Heart left ventricle (tissue), 16 donors: ENCODE results near the gene ZNF579. TPM values are rescaled to one million over a fixed set of nuclear protein-coding genes. Genes with fewer than 3 reads are reported as not detected.

ENCODE experiments used
- ATAC-seq, 4 donors: fragments of 200-7000 bp; cut with Tn5 transposase; one replicate each; pipeline ENCODE4 v1.9.1; 2020 to 2022; ENCODE audit warnings: moderate library complexity in 4 of 4, mild to moderate bottlenecking in 3 of 4, moderate number of reproducible peaks in 1 of 4
- DNase-seq, 5 donors: peaks; one replicate each; pipeline ENCODE4 v3.0.0-alpha.2; 2020
- H3K27ac ChIP-seq, 12 donors: fragments of 200-600 bp; sonication (generic) in 4 of 12; one replicate each; pipeline versions ENCODE4 v1.5.0 to v1.8.0; 2016 to 2022; ENCODE audit warnings: mild to moderate bottlenecking in 2 of 12
- H3K27me3 ChIP-seq, 9 donors: fragments of 200-600 bp; sonication (generic) in 2 of 9; one replicate each; pipeline versions ENCODE4 v1.5.1 to v1.8.0; 2016 to 2022; ENCODE audit warnings: mild to moderate bottlenecking in 3 of 9
- H3K36me3 ChIP-seq, 9 donors: fragments of 200-600 bp; sonication (generic) in 2 of 9; one replicate each; pipeline versions ENCODE4 v1.5.0 to v1.8.0; 2018 to 2022; ENCODE audit warnings: mild to moderate bottlenecking in 2 of 9
- H3K4me1 ChIP-seq, 12 donors: fragments of 200-600 bp; sonication (generic) in 4 of 12; one replicate each; pipeline versions ENCODE4 v1.5.0 to v1.8.0; 2016 to 2022; ENCODE audit warnings: mild to moderate bottlenecking in 3 of 12
- H3K4me3 ChIP-seq, 12 donors: fragments of 200-600 bp; sonication (generic) in 4 of 12; one replicate each; pipeline versions ENCODE4 v1.5.0 to v1.8.0; 2017 to 2022; ENCODE audit warnings: mild to moderate bottlenecking in 9 of 12, moderate library complexity in 4 of 12
- H3K9me3 ChIP-seq, 12 donors: fragments of 200-600 bp; sonication (generic) in 4 of 12; one replicate each; pipeline versions ENCODE4 v1.5.0 to v1.8.0; 2016 to 2022; ENCODE audit warnings: mild to moderate bottlenecking in 1 of 12
- CTCF ChIP-seq, 12 donors: fragments of 200-600 bp; sonication (generic) in 4 of 12; IDR thresholded peaks; one replicate each; pipeline versions ENCODE4 v1.5.0 to v1.8.0; 2018 to 2022; ENCODE audit warnings: antibody characterized with exemption in 12 of 12, mild to moderate bottlenecking in 5 of 12
- POLR2A ChIP-seq, 2 donors: fragments of 450-650 bp; IDR thresholded peaks; one replicate each; pipeline ENCODE4 v1.6.1; 2017; ENCODE audit warnings: antibody characterized with exemption in 2 of 2, mild to moderate bottlenecking in 2 of 2, moderate library complexity in 2 of 2
- WGBS, 4 donors: extraction: QIAGEN DNeasy Blood & Tissue Kit in 2 of 4; methylation state at CpG; one replicate each; pipeline versions ENCODE4 v1.1.5 to v1.1.7; 2013 to 2018; 5-methylcytosine and 5-hydroxymethylcytosine counted together
- intact Hi-C, 10 donors: fragments of 100-400 bp; cut with DNase I; formaldehyde crosslinking; loops; one replicate each; pipeline versions ENCODE4 v1.11.1 to v1.14.2; 2022
- polyA plus RNA-seq, 2 donors: library from polyadenylated mRNA; stranded (reverse); fragments of 200-250 nt; gene quantifications; one replicate each; pipeline ENCODE4 v1.2.3, GENCODE V29; 2013
- total RNA-seq, 9 donors: library from RNA; depleted of rRNA in 2 of 9; stranded (reverse); fragments of >200 nt in 2 of 9; fragmentation: NEBNext Ultra II Directional in 3 of 9; extraction: Animal tissue kit (Norgen Biotek cat#: 25700) in 3 of 9; gene quantifications; one replicate each; pipeline versions ENCODE4 v1.1.0 to v1.2.4, GENCODE V29; 2016 to 2023
- donor health status: ischemic (EF 13 %, LVEDD 7.1; RV severe dilation, severe dysfunction).
- donor health status: healthy with polysubstance abuse.
- donor health status: DM: no; HTN: yes; CAD: no.
- donor health status: DM: no; HTN: no; CAD: no.
- donor health status: ischemic (EF 25% LVEDD 6.9; RV normal size, moderate dysfunction).
- donor health status: ischemic (EF 25% LVEDD 5.7; RV mildly dilated, moderate dysfunction).
- donor health status: healthy.
- donor health status: DM: yes; HTN: yes; CAD: no.
- donor health status: ischemic (EF 35%, LVEDD 5.7; RV mildly dilated, moderate dysfunction).
- donor health status: nonischemic (EF 11% LVEDD 7.7; RV severe dilation, severe dysfunction).
- donor health status: DM: yes; HTN: yes; CAD: no.
- donor health status: PGD.
- donor health status: ischemic (EF 29% LVEDD 5.4; RV normal size, mild dysfunction).
- donor health status: nonischemic (EF 23%, LVEDD 6.1; RV moderate dilation, normal function).

ZNF579 gene
- total and polyA plus RNA-seq, 11 donors = 5.4 to 13.9 (median 9.8) TPM

- DNase-seq (no peak), ATAC-seq (no peak)
- Histone ChIP-seq H3K9me3 (no peaks in the 10 kb centered on the region), H3K27ac (no peak overlapping the region), H3K27me3 (no peaks in the 10 kb centered on the region), H3K4me1 (peaks cover 0 to 16% (median 7%) of the 10 kb centered on the region in 12 donors), H3K36me3 (no peaks in the 10 kb centered on the region), H3K4me3 (no peak overlapping the region)
- TF ChIP-seq CTCF (IDR thresholded peaks at IDR 0.05) (no peak), POLR2A (IDR thresholded peaks at IDR 0.05) (no peak)
- intact Hi-C loops = no loop called here
- 74 to 86% (median 79%) methylated on average over 12 to 19 of the region's 19 CpGs for WGBS, 4 donors
Observed at GRCh38 chr19:55541091-55541490, 39.6 kb downstream of the ZNF579 start.

- TF ChIP-seq CTCF (IDR thresholded peaks at IDR 0.05) = no peak
- TF ChIP-seq POLR2A (IDR thresholded peaks at IDR 0.05) = no peak
- 46 to 60% (median 53%) methylated on average over 10 of the region's 10 CpGs for WGBS, 4 donors
- H3K27ac ChIP-seq = no peak overlapping the region
- no peak overlapping the region for H3K4me3 ChIP-seq
- peaks cover 0 to 11% (median 5%) of the 10 kb centered on the region in 12 donors for H3K4me1 ChIP-seq
- DNase-seq (no peak), ATAC-seq (no peak)
- intact Hi-C loops = no loop called here
- H3K9me3 ChIP-seq = no peaks in the 10 kb centered on the region
- H3K36me3 ChIP-seq = no peaks in the 10 kb centered on the region
- no peaks in the 10 kb centered on the region for H3K27me3 ChIP-seq
Observed at GRCh38 chr19:55540619-55541018, 40.0 kb downstream of the ZNF579 start.

- DNase-seq (no peak), ATAC-seq (peak in 1 of 4 donors; percentile 6)
- 80 to 87% (median 84%) methylated on average over 32 to 33 of the region's 33 CpGs for WGBS, 4 donors
- TF ChIP-seq CTCF (IDR thresholded peaks at IDR 0.05) (no peak), POLR2A (IDR thresholded peaks at IDR 0.05) (no peak)
- Histone ChIP-seq H3K36me3 (no peaks in the 10 kb centered on the region), H3K4me1 (peaks cover 0 to 8% (median 0%) of the 10 kb centered on the region in 12 donors), H3K4me3 (no peak overlapping the region), H3K27me3 (no peaks in the 10 kb centered on the region), H3K9me3 (no peaks in the 10 kb centered on the region), H3K27ac (no peak overlapping the region)
- intact Hi-C loops = no loop called here
Observed at GRCh38 chr19:55539090-55539984, 41.3 kb downstream of the ZNF579 start.

GRCh38 chr19:55538132-55538531 lies 42.5 kb downstream of the ZNF579 start:
- Histone ChIP-seq H3K36me3 (no peaks in the 10 kb centered on the region), H3K4me3 (no peak overlapping the region), H3K27me3 (no peaks in the 10 kb centered on the region), H3K27ac (no peak overlapping the region), H3K4me1 (peaks cover 0 to 8% (median 0%) of the 10 kb centered on the region in 12 donors), H3K9me3 (no peaks in the 10 kb centered on the region)
- intact Hi-C loops = no loop called here
- ATAC-seq (no peak), DNase-seq (no peak)
- TF ChIP-seq CTCF (IDR thresholded peaks at IDR 0.05) (no peak), POLR2A (IDR thresholded peaks at IDR 0.05) (no peak)
- WGBS, 4 donors = 85 to 90% (median 89%) methylated on average over 5 of the region's 5 CpGs
